GM12891 (cell line): ENCODE results near the gene NRDE2.

Experiments used
- DNase-seq: peaks from one replicate; pipeline ENCODE4 v3.0.0; 2011; ENCODE audit warnings: low spot score; ENCODE audit not compliant: insufficient read length
- FAIRE-seq: peaks from 2 replicates; lab custom pipeline; 2011; peaks lifted over from hg19 to GRCh38; lab: Jason Lieb, UNC
- PAX5 ChIP-seq: IDR thresholded peaks from 2 replicates; pipeline ENCODE4 v1.6.1; 2011; ENCODE audit warnings: low read length, moderate library complexity, mild to moderate bottlenecking; ENCODE audit not compliant: insufficient read depth, severe bottlenecking
- POLR2A ChIP-seq: IDR thresholded peaks from 2 replicates; pipeline ENCODE4 v1.6.1; 2011; ENCODE audit warnings: low read depth, low read length, control low read depth
- POLR2AphosphoS5 ChIP-seq: IDR thresholded peaks from 2 replicates; pipeline ENCODE4 v1.6.1; 2011; ENCODE audit warnings: low read depth, low read length, control low read depth
- POU2F2 ChIP-seq: IDR thresholded peaks from 2 replicates; pipeline ENCODE4 v1.6.1; 2011; ENCODE audit warnings: low read depth, mild to moderate bottlenecking, control low read depth, low read length, moderate library complexity
- SPI1 ChIP-seq: IDR thresholded peaks from 2 replicates; pipeline ENCODE4 v1.6.1; 2011; ENCODE audit warnings: low read depth, low read length, control low read depth
- TAF1 ChIP-seq: IDR thresholded peaks from 2 replicates; pipeline ENCODE4 v1.6.1; 2011; ENCODE audit warnings: low read depth, low read length, control low read depth

Gene NRDE2

DNA sequence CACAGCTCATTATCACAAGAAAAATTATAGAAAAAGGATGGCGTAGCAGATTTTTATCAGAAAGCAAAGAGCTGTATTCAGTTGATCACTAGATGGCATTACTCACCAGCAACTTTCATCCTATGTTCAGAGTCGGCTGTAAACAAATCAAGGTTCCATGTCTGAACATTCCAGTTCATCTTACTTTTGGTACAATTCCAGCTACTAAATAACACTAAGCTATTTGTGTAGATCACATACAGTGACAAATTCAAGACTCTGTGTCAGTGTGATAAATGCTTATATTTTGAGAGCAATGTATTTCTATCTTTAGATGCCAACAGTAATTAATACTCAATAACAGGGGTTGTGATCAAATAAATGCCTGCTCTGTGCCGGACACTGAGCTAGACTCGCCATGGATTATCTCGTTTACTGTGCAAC lies 30.1 kb downstream of the NRDE2 start:
- DNase-seq (no peak), FAIRE-seq (no peak)
- TF ChIP-seq TAF1 = no peak
- TF ChIP-seq SPI1 = no peak

DNA sequence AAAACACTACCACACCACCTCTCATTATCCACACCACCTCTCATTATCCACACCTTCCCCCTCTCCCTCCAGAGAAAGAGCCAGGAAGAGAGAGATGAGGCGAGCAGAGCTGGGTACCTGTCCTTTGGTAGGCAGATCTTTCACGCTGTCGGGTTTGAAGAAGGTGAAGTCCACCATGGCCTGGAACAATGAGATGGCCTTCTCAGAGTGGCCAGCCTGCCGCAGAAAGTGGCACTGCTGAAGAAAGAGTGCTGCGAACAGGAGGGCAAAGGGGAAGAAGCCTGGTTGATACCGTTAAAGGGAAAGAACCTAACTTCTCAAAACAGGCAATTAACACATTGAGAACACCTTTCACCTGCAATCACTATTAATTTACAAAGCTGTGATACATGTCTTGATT lies 30.6 kb downstream of the NRDE2 start:
- TF ChIP-seq PAX5 = no peak
- TF ChIP-seq TAF1 = no peak
- TF ChIP-seq POLR2AphosphoS5 = no peak
- TF ChIP-seq POU2F2 = no peak
- no peak for TF ChIP-seq SPI1
- no peak for TF ChIP-seq POLR2A
- FAIRE-seq (no peak), DNase-seq (no peak)

DNA sequence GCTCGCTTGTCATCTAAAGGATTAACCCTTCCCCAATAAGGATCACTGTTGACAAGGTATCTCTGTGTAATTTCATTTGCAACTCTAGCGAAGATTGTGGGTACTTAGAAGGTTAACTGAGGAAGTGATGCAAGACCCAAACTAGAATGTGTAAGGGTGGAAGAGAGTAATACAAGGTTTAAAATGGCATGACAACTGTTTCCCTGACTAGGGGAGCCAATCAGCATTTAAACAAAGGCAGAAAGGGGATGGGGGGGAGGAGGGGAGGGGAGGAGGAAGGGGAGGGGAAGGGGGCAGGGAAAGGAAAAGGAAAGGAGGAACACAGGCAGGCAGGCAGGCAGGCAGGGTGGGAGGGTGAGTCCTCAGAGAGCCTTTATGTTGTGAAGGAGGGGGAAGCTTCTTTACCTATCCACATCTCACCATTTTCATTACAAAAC lies 31.1 kb downstream of the NRDE2 start:
- FAIRE-seq = no peak
- no peak for DNase-seq
- TF ChIP-seq PAX5 (no peak), POLR2AphosphoS5 (no peak), POLR2A (no peak)

- FAIRE-seq (no peak), DNase-seq (no peak)
- TF ChIP-seq POLR2A (no peak), POU2F2 (no peak), POLR2AphosphoS5 (no peak), PAX5 (no peak), TAF1 (no peak), SPI1 (no peak)
Measured at GRCh38 chr14:90299408-90299807, 32.3 kb downstream of the NRDE2 start.

DNA sequence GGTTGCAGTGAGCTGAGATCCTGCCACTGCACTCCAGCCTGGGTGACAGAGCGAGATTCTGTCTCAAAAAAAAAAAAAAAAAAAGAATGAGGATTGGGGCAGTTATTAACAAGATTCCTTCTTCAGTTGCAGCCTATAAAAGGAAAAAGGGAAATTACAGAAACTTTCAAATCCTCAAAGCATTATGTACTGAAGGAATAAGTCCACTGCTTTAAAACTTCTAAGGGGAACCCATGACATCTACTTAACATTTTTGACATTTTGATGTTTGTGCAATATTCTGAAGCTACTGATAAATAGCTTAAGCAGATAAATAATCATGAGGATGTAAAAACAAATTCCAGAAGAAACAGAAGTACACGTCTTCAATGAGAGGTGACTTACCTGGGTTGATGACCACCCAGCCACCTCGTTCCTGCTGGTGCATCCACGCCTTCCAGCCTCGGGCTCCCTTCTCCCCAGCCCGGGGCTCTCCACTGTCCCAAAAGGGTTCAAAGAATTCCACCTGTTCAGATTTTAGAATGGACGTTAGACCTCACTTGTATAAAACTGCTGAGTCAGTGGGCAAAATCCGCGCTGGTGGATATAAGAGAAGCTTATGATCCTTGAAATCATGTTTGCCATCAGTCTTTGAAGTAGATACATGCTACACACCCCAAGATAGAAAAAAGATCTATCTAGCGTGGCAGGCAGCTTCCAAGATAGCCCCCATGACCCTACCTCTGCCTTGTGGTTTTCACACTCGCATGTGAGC lies 33.7 kb downstream of the NRDE2 start:
- no peak for DNase-seq
- no peak for TF ChIP-seq SPI1
- TF ChIP-seq POU2F2 = no peak
- no peak for FAIRE-seq

- FAIRE-seq = no peak
- TF ChIP-seq TAF1 (no peak), POU2F2 (no peak), PAX5 (no peak), POLR2AphosphoS5 (no peak), SPI1 (no peak), POLR2A (no peak)
- DNase-seq = no peak
Measured at GRCh38 chr14:90296641-90297040, 35.1 kb downstream of the NRDE2 start.

DNA sequence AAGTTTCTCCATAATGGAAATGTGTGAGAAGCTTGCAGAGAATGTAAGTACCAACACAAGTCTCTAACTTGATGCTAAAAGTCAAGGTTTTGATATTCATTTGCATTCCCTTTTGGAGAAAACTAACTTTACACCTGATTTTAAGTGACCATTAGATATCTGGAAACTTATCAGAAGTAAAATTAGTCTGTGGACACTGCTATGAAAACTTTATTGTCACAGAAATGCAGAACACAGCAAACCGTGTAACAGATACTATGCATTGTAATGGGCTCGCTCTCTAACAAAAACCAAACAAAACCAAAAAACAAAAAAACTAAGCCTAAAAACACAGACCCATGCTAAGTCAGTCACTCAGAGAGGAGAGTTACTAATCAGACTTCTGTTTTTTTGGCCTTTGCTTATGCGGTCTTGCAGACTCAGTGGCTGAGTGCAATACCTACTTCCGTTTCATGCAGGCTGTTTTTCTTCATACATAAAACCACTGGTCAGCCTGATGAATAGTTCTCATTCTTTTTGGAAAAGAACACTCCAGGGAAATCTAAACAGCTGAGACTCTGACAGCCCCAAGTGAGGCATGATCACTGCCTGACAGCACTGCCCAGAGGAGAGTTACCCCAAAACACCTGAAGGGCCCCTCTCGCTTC lies 35.7 kb downstream of the NRDE2 start:
- no peak for DNase-seq
- TF ChIP-seq TAF1 (no peak), SPI1 (no peak), POU2F2 (no peak), POLR2A (no peak), POLR2AphosphoS5 (no peak)
- FAIRE-seq = no peak

- no peak for TF ChIP-seq POLR2A
- TF ChIP-seq SPI1 = no peak
- no peak for TF ChIP-seq PAX5
- DNase-seq (no peak), FAIRE-seq (no peak)
Measured at GRCh38 chr14:90294872-90295271, 36.9 kb downstream of the NRDE2 start.

DNA sequence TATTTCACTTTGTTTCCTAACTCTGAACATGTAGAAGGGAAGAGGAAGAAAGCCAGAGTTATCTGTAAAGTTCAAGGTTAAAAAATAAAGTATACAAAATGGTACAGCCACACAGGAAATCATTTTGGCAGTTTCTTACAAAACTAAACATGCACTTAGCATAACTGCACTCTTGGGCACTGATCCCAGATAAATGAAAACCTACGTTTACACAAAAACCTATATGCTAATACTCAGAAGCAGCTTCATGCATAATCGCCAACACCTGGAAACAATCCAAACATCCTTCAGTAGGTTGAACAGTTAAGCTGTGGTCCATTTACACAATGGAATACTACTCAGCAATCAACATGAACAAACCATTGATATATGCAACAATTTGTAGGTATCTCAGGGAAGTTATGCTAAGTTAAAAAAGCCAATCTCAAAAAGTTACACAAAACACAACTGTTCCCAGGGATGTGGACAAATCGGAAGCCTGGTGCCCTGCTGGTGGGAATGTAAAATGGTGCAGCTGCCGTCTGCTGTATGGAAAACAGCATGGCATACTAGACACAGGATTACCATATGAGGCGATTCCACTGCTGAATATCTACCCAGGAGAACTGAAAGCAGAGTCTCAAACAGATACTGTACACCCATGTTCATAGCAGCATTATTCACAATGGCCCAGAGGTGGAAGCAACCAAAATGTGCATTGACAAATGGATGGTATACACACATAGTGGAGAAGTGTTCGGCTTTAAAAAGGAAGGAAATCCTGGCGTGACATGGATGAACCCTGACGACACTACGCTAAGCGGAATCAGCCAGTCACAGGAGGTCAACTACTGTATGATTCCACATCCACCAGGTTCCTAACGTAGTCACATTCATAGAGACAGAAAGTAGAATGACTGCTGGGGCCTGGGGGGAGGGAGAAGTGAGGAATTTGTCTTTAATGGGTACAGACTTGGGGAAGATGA lies 37.7 kb downstream of the NRDE2 start:
- TF ChIP-seq POLR2A (no peak), SPI1 (no peak), TAF1 (no peak)
- FAIRE-seq = no peak
- DNase-seq = no peak

DNA sequence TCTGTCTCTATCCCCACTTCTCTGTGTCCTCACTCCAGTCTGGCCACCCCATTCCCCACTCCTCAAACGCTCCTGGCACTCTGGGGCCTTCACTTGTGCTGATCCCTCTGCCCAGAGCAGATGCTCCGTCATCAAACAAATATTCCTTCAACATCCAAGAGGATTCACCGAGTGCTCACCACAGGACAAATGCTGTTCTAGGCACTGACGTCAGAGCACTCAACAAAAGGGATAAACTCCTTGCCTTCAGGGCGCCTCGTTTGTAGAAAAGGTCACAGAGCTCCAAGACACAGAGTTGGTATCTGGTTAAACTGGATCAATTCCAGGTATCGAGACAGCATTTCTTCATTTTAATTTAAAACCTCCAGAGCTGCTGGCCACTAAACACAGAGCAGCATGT lies 40.0 kb downstream of the NRDE2 start:
- TF ChIP-seq POU2F2 = no peak
- no peak for TF ChIP-seq POLR2AphosphoS5
- no peak for TF ChIP-seq PAX5
- no peak for TF ChIP-seq TAF1
- DNase-seq (no peak), FAIRE-seq (no peak)
